ENCODE results near the gene PALM.
"Not testable (repeated sequence)": the region's sequence is repeated elsewhere in the genome, so short reads cannot be mapped to it uniquely, and the experiment has no call there.

Gene PALM, protein sequence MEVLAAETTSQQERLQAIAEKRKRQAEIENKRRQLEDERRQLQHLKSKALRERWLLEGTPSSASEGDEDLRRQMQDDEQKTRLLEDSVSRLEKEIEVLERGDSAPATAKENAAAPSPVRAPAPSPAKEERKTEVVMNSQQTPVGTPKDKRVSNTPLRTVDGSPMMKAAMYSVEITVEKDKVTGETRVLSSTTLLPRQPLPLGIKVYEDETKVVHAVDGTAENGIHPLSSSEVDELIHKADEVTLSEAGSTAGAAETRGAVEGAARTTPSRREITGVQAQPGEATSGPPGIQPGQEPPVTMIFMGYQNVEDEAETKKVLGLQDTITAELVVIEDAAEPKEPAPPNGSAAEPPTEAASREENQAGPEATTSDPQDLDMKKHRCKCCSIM

GRCh38 chr19:708154-709143, at the start of gene PALM:
Gene PALM (plus strand): TSS chr19:708935. CDS start chr19:709147, 212 bp downstream.
- in situ Hi-C loops (cut with HindIII; ENCODE audit: low pct_unique_long_range_greater_than_20kb, low sequenced_read_pairs) = no loop called here
- peak in 1 of 2 experiments; percentile 30 for DNase-seq (ENCODE audit: low read depth in 1 of 2, low spot score in 1 of 2)

DNA sequence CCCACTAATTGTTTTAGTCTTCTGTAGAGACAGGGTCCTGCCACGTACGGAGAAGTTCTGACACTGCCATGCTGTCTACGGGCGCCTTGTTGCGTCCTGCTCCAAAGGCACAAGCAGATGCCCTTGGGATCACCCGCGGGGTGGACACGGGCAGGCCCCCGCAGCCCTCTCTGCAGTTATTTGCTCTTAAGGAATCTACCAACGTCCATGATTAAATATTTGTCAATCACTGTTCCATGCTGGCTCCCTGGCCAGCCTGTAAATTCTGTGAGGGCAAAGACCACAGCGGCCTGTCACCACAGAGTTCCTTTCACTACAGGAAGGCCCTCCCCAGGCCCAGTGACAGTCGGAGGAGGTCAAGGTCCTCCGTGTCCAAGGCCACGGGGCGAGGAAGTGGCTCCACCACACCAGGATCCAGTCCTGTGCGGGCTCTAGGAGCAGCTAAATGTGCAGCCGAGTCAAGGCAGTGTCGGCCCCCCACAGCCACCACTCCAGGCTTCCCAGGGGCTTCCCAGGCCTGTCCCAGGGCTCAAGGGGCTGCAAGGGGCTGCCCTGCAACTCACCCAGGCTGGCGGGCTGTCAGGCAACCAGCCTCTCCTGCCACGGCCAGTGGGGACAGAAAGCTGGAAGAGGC, 47.8 kb upstream of the PALM start:
- DNase-seq (ENCODE audit: low read depth in 1 of 2, low spot score in 1 of 2) = no peak
- TF ChIP-seq JUND (IDR thresholded peaks at IDR 0.05; ENCODE audit: low read depth) = no peak
- in situ Hi-C loops (cut with HindIII; ENCODE audit: low pct_unique_long_range_greater_than_20kb, low sequenced_read_pairs) = no loop called here

More at GRCh38 chr19:708154-709143, at the start of gene PALM:
- TF ChIP-seq JUND (IDR thresholded peaks at IDR 0.05; ENCODE audit: low read depth) = no peak

DNA sequence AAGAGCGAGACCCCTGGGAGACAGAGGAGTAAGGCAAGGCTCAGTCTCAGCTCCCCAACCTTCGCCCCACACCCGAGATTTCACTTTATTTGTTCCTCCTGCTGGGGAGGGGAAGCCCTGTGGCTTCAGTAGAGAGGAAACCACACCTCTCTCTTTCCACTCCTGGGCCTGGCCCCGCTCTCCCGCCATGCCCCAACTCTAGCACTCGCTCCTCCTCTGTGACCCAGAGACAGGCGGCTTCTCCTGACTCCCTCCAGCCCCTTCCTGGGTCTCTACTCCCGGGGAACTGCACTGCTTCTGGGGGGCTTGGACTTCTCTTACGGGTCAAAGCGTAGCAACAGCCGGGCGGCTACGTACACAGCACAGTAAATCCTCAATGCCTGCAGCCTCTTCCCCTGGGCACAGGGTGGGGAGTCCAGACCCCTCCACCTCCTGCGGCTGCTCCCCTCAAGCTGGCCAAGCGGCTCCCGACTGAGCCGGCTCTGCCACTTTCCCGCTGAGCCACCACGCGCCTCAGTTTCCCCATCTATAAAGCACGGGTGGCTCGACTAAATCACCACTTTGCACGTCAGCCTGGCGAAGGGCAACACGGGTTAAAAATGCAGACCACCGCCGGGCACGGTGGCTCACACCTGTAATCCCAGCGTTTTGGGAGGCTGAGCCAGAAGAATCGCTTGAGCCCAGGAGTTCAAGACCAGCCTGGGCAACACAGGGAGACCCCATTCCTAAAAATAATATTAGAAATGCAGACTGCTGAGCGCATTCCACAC, 47.1 kb upstream of the PALM start:
- in situ Hi-C loops (cut with HindIII; ENCODE audit: low pct_unique_long_range_greater_than_20kb, low sequenced_read_pairs) = no loop called here
- peak; percentile 20 to 44 for DNase-seq (ENCODE audit: low read depth in 1 of 2, low spot score in 1 of 2)

GRCh38 chr19:662207-662961, 46.4 kb upstream of the PALM start:
- peak; percentile 45 to 47 for DNase-seq (ENCODE audit: low read depth in 1 of 2, low spot score in 1 of 2)
- in situ Hi-C loops (cut with HindIII; ENCODE audit: low pct_unique_long_range_greater_than_20kb, low sequenced_read_pairs) = no loop called here
- no peak for TF ChIP-seq JUND (IDR thresholded peaks at IDR 0.05; ENCODE audit: low read depth)

More for the DNA sequence above, 47.1 kb upstream of the PALM start:
- TF ChIP-seq JUND (IDR thresholded peaks at IDR 0.05; ENCODE audit: low read depth) = no peak

DNA sequence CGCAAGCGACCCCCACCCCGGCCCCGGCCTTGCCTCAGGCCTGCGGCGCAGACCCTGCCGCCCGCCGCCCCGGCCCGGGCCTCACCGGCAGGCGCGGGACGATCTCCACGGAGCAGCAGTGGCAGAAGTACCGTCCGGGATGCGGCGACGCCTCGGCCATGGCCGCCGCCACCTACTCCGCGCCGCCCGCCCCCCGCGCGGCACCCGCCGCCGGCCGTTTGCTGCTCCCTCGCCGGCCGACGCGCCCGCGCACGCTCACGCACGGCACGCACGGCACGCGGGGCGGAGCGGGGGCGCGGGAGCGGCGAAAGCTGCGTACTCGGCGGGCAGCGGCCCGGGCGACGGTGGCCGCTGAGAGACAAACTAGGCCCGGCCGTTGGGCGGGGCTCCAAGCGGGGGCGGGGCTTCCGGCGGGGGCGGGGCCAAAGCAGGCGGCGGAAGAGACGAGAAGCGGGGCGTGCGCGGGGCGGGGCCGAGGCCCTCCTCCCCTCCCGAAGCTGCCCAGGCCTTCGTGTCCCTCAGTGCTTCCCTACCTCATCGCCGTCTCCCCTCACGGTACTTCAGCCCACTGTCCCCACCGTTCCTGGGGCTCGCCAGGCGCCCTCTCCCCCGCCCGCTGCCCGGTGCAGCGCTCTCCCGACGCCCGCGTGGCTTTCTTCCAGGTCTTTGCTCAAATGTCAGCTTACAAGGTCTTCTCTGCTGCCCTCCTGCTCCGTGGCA, 45.6 kb upstream of the PALM start, which contains the start of gene RNF126:
RNF126 (minus strand) TSS at position 253 of the 720 bp plus-strand sequence; CDS start at position 160, 93 bp downstream.
- TF ChIP-seq JUND (IDR thresholded peaks at IDR 0.05; ENCODE audit: low read depth) = no peak
- in situ Hi-C loops (cut with HindIII; ENCODE audit: low pct_unique_long_range_greater_than_20kb, low sequenced_read_pairs) = no loop called here
- peak; percentile 92 to 94 for DNase-seq (ENCODE audit: low read depth in 1 of 2, low spot score in 1 of 2)

DNA sequence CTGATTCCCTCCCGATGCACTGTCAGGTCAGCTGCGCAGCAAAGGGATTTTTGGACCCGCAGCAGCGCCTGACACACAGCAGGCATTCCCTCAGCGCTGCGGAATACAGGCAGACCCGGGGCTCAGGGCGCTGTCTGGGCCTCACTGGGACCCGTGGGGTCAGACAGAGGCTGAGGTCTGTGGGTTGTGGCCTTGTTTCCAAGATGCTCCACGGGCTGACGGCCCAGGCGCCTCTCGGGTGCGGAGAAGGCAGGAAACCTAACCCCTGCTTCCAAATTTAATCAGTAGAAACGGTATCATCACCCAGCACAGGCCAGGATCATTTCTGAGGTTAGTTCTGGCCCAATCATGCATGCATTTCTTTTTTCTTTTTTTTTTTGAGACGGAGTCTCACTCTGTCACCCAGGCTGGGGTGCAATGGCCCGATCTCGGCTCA, 45.0 kb upstream of the PALM start:
- TF ChIP-seq JUND (IDR thresholded peaks at IDR 0.05; ENCODE audit: low read depth) = no peak
- in situ Hi-C loops (cut with HindIII; ENCODE audit: low pct_unique_long_range_greater_than_20kb, low sequenced_read_pairs) = no loop called here

GRCh38 chr19:664913-665443, 43.8 kb upstream of the PALM start:
- no peak for TF ChIP-seq JUND (IDR thresholded peaks at IDR 0.05; ENCODE audit: low read depth)
- DNase-seq (ENCODE audit: low read depth in 1 of 2, low spot score in 1 of 2) = peak; percentile 78 to 83
- in situ Hi-C loops (cut with HindIII; ENCODE audit: low pct_unique_long_range_greater_than_20kb, low sequenced_read_pairs) = no loop called here

More for the DNA sequence above, 45.0 kb upstream of the PALM start:
- no peak for DNase-seq (ENCODE audit: low read depth in 1 of 2, low spot score in 1 of 2)

GRCh38 chr19:666985-667573, 41.7 kb upstream of the PALM start:
- in situ Hi-C loops (cut with HindIII; ENCODE audit: low pct_unique_long_range_greater_than_20kb, low sequenced_read_pairs); DNase-seq (ENCODE audit: low read depth in 1 of 2, low spot score in 1 of 2): not testable (repeated sequence)

DNA sequence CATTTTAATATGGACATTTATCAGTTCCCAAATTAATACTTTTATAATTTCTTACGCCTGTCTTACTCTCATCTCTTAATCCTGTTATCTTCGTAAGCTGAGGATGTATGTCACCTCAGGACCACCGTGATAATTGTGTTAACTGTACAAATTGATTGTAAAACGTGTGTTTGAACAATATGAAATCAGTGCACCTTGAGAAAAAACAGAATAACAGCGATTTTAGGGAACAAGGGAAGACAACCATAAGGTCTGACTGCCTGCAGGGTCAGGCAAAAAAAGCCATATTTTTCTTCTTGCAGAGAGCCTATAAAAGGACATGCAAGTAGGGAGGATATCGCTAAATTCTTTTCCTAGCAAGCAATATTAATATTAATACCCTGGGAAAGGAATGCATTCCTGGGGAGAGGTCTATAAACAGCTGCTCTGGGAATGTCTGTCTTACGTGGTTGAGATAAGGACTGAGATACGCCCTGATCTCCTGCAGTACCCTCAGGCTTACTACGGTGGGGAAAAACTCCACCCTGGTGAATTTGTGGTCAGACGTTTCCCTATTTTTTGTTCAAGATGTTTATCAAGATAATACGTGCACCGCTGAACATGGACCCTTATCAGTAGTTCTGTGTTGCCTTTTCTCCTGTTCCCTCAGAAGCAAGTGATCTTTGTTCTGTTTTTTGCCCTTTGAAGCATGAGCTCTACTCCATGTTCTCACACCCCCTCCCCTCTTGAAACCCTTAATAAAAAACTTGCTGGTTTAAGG, 39.9 kb upstream of the PALM start:
- in situ Hi-C loops (cut with HindIII; ENCODE audit: low pct_unique_long_range_greater_than_20kb, low sequenced_read_pairs); DNase-seq (ENCODE audit: low read depth in 1 of 2, low spot score in 1 of 2): not testable (repeated sequence)

All from T47D (cell line).